CD4-positive, CD25-positive, alpha-beta regulatory T cell (primary cell): ENCODE measurements around the gene MCM5. TPM values are rescaled to one million over a fixed set of nuclear protein-coding genes. Genes with fewer than 3 reads are reported as not detected.

Experiments
- ATAC-seq, 2 donors: fragments of 150-1000 bp; cut with Tn5 transposase; one replicate each; pipeline ENCODE4 v1.10.0; 2021; ENCODE audit warnings: low read depth in 2 of 2, moderate number of reproducible peaks in 2 of 2, moderate library complexity in 1 of 2
- DNase-seq, 3 donors: peaks; one replicate each; pipeline versions ENCODE4 v3.0.0 to v3.0.0-alpha.2; 2012 to 2022; ENCODE audit warnings: mixed read lengths in 1 of 3
- H3K27ac ChIP-seq: one replicate; pipeline ENCODE4 v1.7.0; 2013; ENCODE audit warnings: mild to moderate bottlenecking, low read length; ENCODE audit not compliant: insufficient read depth, poor library complexity, severe bottlenecking
- H3K27me3 ChIP-seq: one replicate; pipeline ENCODE4 v1.7.0; 2013; ENCODE audit warnings: low read length; ENCODE audit not compliant: control insufficient read depth, insufficient read depth
- H3K36me3 ChIP-seq: one replicate; pipeline ENCODE4 v1.7.0; 2013; ENCODE audit warnings: mild to moderate bottlenecking, low read length, moderate library complexity; ENCODE audit not compliant: control insufficient read depth, insufficient read depth
- H3K4me1 ChIP-seq: 2 replicates; pipeline ENCODE4 v1.7.0; 2013; ENCODE audit warnings: mild to moderate bottlenecking, low read length; ENCODE audit not compliant: insufficient read depth, control insufficient read depth, poor library complexity, severe bottlenecking
- H3K4me3 ChIP-seq: one replicate; pipeline ENCODE4 v1.7.0; 2013; ENCODE audit warnings: low read depth, mild to moderate bottlenecking, low read length, moderate library complexity
- H3K9me3 ChIP-seq, 2 experiments: 1 replicate in 1 of 2; 2 replicates in 1 of 2; pipeline ENCODE4 v1.7.0; 2013; ENCODE audit warnings: low read length in 2 of 2, mild to moderate bottlenecking in 1 of 2, moderate library complexity in 1 of 2; ENCODE audit not compliant: control insufficient read depth in 2 of 2
- H3K27ac Mint-ChIP-seq, 3 donors: one replicate each; pipeline ENCODE4 v1.8.0; 2020 to 2022; ENCODE audit warnings: mild to moderate bottlenecking in 3 of 3, mixed read lengths in 3 of 3, moderate library complexity in 2 of 3
- H3K27me3 Mint-ChIP-seq: one replicate; pipeline ENCODE4 v1.8.0; 2022; ENCODE audit warnings: mild to moderate bottlenecking, mixed read lengths
- H3K36me3 Mint-ChIP-seq: one replicate; pipeline ENCODE4 v1.8.0; 2020; ENCODE audit warnings: mixed read lengths
- H3K4me1 Mint-ChIP-seq, 4 donors: one replicate each; pipeline ENCODE4 v1.8.0; 2020 to 2022; ENCODE audit warnings: mixed read lengths in 4 of 4, mild to moderate bottlenecking in 1 of 4
- H3K4me3 Mint-ChIP-seq, 4 donors: one replicate each; pipeline ENCODE4 v1.8.0; 2020 to 2022; ENCODE audit warnings: mild to moderate bottlenecking in 4 of 4, mixed read lengths in 4 of 4, moderate library complexity in 3 of 4
- H3K9me3 Mint-ChIP-seq, 7 donors: one replicate each; pipeline ENCODE4 v1.8.0; 2020 to 2022; ENCODE audit warnings: mixed read lengths in 7 of 7, mild to moderate bottlenecking in 3 of 7, moderate library complexity in 2 of 7
- polyA plus RNA-seq, 4 donors: library from polyadenylated mRNA; unstranded; fragments of 300-500 nt; fragmentation: Illumina TruSeq; gene quantifications; one replicate each; pipeline ENCODE4 v1.2.3, GENCODE V29; 2021
- total RNA-seq: library from RNA; stranded (reverse); gene quantifications from one replicate; pipeline ENCODE4 v1.2.3, GENCODE V29; 2022

MCM5 gene
- total and polyA plus RNA-seq, 5 donors from 2014 or later, result 40.6 to 59.7 (median 45.5) TPM

DNA sequence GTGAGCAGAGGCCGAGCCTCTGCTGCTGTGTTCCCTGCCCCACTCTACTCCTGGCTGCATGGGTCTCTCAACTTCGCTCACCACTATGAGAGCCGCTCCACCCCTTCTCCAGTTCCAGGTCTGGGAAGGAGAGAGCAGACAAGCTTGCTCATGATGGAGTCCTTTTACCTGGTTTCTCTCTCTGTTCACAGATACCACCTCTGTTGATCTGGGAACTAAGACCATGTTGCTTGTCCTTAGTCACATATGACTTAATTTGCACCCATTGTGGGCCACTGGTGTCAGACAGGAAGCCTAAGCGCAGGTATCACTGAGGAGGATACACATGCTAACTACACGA lies 26.8 kb downstream of the MCM5 start:
- Mint-ChIP-seq H3K27ac (peak overlapping the region in 2 of 3 donors; percentile 82 to 85), H3K36me3 (peaks cover 14% of the 10 kb centered on the region)

GRCh38 chr22:35430897-35431322 lies 31.0 kb downstream of the MCM5 start:
- H3K27ac Mint-ChIP-seq, result no peak overlapping the region
- H3K4me1 Mint-ChIP-seq, result peaks cover 0 to 3% (median 2%) of the 10 kb centered on the region in 4 donors
- Histone ChIP-seq H3K27ac (no peak overlapping the region), H3K36me3 (peaks cover 25% of the 10 kb centered on the region), H3K27me3 (no peaks in the 10 kb centered on the region), H3K4me3 (no peak overlapping the region), H3K4me1 (no peaks in the 10 kb centered on the region), H3K9me3 (peaks cover 2 to 12% of the 10 kb centered on the region in 2 experiments)
- ATAC-seq (peak; percentile 68 to 69), DNase-seq (peak; percentile 40 to 58 (median 55))
- peaks cover 0 to 7% (median 0%) of the 10 kb centered on the region in 7 donors for H3K9me3 Mint-ChIP-seq
- H3K4me3 Mint-ChIP-seq, result no peak overlapping the region
- H3K27me3 Mint-ChIP-seq, result no peaks in the 10 kb centered on the region
- H3K36me3 Mint-ChIP-seq, result peaks cover 20% of the 10 kb centered on the region

More for the DNA sequence above, 26.8 kb downstream of the MCM5 start:
- H3K27me3 ChIP-seq, result no peaks in the 10 kb centered on the region
- DNase-seq, result no peak
- H3K4me3 Mint-ChIP-seq, result peak overlapping the region in 1 of 4 donors; percentile 51
- H3K9me3 ChIP-seq, result no peaks in the 10 kb centered on the region
- H3K9me3 Mint-ChIP-seq, result no peaks in the 10 kb centered on the region
- ATAC-seq, result no peak
- no peaks in the 10 kb centered on the region for H3K4me1 ChIP-seq
- H3K27me3 Mint-ChIP-seq, result no peaks in the 10 kb centered on the region
- peaks cover 0 to 3% (median 1%) of the 10 kb centered on the region in 4 donors for H3K4me1 Mint-ChIP-seq
- no peak overlapping the region for H3K27ac ChIP-seq
- peaks cover 46% of the 10 kb centered on the region for H3K36me3 ChIP-seq
- no peak overlapping the region for H3K4me3 ChIP-seq

DNA sequence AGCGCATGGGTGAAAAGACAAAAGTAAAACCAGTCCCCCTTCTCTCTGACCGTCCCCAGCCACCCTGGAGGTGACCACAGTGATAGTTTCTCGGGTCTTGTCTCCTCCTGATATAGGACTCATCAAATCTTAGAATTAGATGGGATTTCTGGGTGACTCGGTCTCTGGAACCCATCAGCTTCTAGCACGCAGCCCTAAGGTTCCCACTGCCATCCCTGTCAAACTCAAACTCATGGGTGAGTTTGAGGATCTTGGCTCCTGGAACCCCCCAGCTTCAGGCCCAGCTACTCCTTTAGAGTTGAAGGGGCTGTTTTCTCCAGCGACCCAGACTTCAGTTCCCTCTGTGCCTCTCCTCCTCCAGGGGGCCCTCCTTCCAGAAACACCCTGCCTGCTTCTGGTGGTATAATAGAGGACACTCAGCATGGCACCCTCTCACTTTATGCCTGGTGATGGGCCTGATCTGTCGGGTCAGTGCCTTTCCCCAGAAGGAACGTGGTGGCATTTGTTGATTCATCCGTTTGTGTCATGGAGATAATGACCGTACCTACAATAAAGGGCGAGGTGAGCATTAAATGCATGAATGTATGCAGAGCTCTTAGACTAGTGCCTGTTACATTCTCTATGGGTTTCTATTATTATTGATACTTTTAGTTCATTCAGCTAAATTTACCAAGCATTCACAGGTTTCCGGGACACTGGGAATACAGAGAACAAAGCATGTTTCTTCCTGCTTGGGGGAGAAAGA lies 31.7 kb downstream of the MCM5 start:
- Mint-ChIP-seq H3K9me3 (peaks cover 0 to 7% (median 0%) of the 10 kb centered on the region in 7 donors), H3K27me3 (no peaks in the 10 kb centered on the region), H3K27ac (no peak overlapping the region), H3K36me3 (peaks cover 20% of the 10 kb centered on the region), H3K4me1 (peaks cover 0 to 3% (median 1%) of the 10 kb centered on the region in 4 donors), H3K4me3 (no peak overlapping the region)
- H3K27ac ChIP-seq, result no peak overlapping the region
- no peaks in the 10 kb centered on the region for H3K27me3 ChIP-seq
- H3K9me3 ChIP-seq, result peaks cover 2 to 12% of the 10 kb centered on the region in 2 experiments
- ATAC-seq (no peak), DNase-seq (no peak)
- H3K36me3 ChIP-seq, result peaks cover 18% of the 10 kb centered on the region
- H3K4me3 ChIP-seq, result no peak overlapping the region
- no peaks in the 10 kb centered on the region for H3K4me1 ChIP-seq

- Mint-ChIP-seq H3K27me3 (no peaks in the 10 kb centered on the region), H3K27ac (no peak overlapping the region), H3K36me3 (peaks cover 23% of the 10 kb centered on the region), H3K4me3 (no peak overlapping the region), H3K9me3 (peaks cover 0 to 7% (median 0%) of the 10 kb centered on the region in 7 donors), H3K4me1 (peaks cover 0 to 3% (median 0%) of the 10 kb centered on the region in 4 donors)
- H3K9me3 ChIP-seq, result peaks cover 2 to 12% of the 10 kb centered on the region in 2 experiments
- ATAC-seq, result no peak
- peaks cover 18% of the 10 kb centered on the region for H3K36me3 ChIP-seq
- no peaks in the 10 kb centered on the region for H3K4me1 ChIP-seq
- H3K27ac ChIP-seq, result no peak overlapping the region
- H3K4me3 ChIP-seq, result no peak overlapping the region
- no peak for DNase-seq
- no peaks in the 10 kb centered on the region for H3K27me3 ChIP-seq
Measured at GRCh38 chr22:35432228-35432905, 32.4 kb downstream of the MCM5 start.

DNA sequence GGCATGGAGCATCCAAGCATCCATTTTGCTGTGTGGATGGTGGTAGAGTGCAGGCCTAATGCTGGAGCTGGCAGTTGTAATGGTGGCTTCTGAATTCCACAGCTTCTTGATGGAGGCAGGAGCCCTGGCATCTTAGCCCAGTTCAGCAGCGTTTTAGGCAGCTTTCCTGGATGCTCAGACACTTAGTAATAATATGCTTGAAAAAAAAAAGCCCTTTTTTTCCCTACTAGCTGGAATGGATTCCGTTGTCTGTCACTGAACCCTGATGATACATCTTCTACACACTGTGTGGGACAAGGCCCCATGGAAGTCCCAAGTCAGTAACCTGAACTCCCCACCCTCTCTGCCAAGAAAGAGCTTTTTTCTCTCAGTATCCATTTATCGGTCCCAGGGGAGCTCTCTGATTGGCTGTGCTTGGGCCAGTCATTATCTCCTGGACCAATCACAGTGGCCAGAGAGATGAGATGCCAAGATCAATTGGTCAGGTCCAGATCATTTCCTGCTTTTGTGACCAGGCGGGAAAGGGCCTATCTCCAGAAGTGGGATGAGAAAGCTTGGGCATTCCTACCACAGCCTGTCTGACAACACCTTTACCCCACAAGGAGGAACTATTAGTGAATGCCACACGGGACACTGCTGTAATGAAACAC lies 34.2 kb downstream of the MCM5 start:
- peaks cover 18% of the 10 kb centered on the region for H3K36me3 ChIP-seq
- no peaks in the 10 kb centered on the region for H3K4me1 ChIP-seq
- peaks cover 2 to 12% of the 10 kb centered on the region in 2 experiments for H3K9me3 ChIP-seq
- H3K4me3 Mint-ChIP-seq, result no peak overlapping the region
- no peaks in the 10 kb centered on the region for H3K27me3 ChIP-seq
- ATAC-seq, result no peak
- peaks cover 0 to 7% (median 0%) of the 10 kb centered on the region in 7 donors for H3K9me3 Mint-ChIP-seq
- H3K27ac Mint-ChIP-seq, result no peak overlapping the region
- peaks cover 33% of the 10 kb centered on the region for H3K36me3 Mint-ChIP-seq
- no peak overlapping the region for H3K4me3 ChIP-seq
- no peak for DNase-seq
- H3K27me3 Mint-ChIP-seq, result no peaks in the 10 kb centered on the region
- peaks cover 0 to 3% (median 0%) of the 10 kb centered on the region in 4 donors for H3K4me1 Mint-ChIP-seq
- H3K27ac ChIP-seq, result no peak overlapping the region

DNA sequence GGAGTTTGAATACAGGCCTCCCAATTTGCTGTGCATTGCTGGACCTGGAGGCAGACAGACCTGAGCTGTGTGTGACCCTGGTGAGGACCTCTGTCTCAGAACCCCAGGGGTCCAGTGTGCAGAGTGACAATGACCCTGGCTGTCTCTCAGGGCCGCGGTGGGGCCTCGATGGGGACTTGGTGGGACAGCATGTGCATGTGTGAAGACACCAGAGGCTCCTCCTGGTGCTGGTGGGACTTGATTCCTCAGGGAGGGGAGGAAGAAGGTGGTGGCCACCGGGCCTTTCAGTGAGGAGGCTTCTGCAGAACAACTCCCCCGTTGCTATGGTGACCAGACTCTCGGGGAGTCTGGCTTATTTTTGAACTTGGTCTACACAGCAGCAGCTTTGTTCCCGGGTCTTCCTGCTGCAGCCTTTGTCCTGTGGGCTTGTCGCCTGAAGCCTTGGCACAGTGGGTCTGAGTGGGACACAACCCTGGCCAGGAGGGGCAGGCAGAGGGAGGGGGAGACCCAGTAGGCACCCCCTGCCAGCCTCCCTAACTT lies 35.3 kb downstream of the MCM5 start:
- no peak overlapping the region for H3K27ac ChIP-seq
- peaks cover 0 to 3% (median 0%) of the 10 kb centered on the region in 4 donors for H3K4me1 Mint-ChIP-seq
- ATAC-seq, result no peak
- H3K9me3 Mint-ChIP-seq, result peaks cover 0 to 7% (median 0%) of the 10 kb centered on the region in 7 donors
- no peaks in the 10 kb centered on the region for H3K27me3 ChIP-seq
- peaks cover 18% of the 10 kb centered on the region for H3K36me3 ChIP-seq
- peaks cover 2 to 12% of the 10 kb centered on the region in 2 experiments for H3K9me3 ChIP-seq
- no peak overlapping the region for H3K27ac Mint-ChIP-seq
- DNase-seq, result no peak
- no peak overlapping the region for H3K4me3 ChIP-seq
- H3K36me3 Mint-ChIP-seq, result peaks cover 39% of the 10 kb centered on the region
- H3K4me3 Mint-ChIP-seq, result no peak overlapping the region
- H3K27me3 Mint-ChIP-seq, result no peaks in the 10 kb centered on the region
- no peaks in the 10 kb centered on the region for H3K4me1 ChIP-seq

DNA sequence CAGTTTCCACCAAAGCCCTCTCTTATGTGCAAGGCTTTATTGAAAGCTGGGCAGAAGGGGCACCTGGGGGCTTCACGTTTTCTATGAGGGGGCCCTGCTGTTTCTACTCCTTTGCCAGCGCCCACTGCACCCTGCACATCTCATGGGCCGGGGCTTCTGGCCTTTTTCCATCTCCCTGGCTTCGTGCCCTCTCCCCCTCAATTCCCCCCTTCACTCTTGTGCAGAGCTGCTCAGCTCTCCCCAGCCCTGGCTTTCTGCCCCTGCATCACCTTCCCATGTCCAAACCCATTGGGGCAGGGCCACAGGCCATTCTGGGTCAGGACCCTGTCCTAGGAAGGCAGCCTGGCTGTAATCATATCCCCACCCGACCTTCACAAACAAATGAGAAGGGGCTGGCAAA lies 36.5 kb downstream of the MCM5 start:
- H3K27ac Mint-ChIP-seq, result no peak overlapping the region
- H3K27ac ChIP-seq, result no peak overlapping the region
- peaks cover 0 to 3% (median 0%) of the 10 kb centered on the region in 4 donors for H3K4me1 Mint-ChIP-seq
- H3K4me3 Mint-ChIP-seq, result no peak overlapping the region
- H3K36me3 ChIP-seq, result peaks cover 18% of the 10 kb centered on the region
- ATAC-seq (no peak), DNase-seq (no peak)
- no peaks in the 10 kb centered on the region for H3K27me3 ChIP-seq
- peaks cover 39% of the 10 kb centered on the region for H3K36me3 Mint-ChIP-seq
- H3K4me1 ChIP-seq, result no peaks in the 10 kb centered on the region
- H3K4me3 ChIP-seq, result no peak overlapping the region
- H3K9me3 Mint-ChIP-seq, result peaks cover 0 to 7% (median 0%) of the 10 kb centered on the region in 7 donors
- no peaks in the 10 kb centered on the region for H3K27me3 Mint-ChIP-seq
- H3K9me3 ChIP-seq, result peaks cover 2 to 12% of the 10 kb centered on the region in 2 experiments
